ENCODE data around the gene ROCK2. TPM values are rescaled to one million over a fixed set of nuclear protein-coding genes. Genes with fewer than 3 reads are reported as not detected.

Gene ROCK2
- total RNA-seq, 1 donor from 2014 or later, result 20.0 TPM

DNA sequence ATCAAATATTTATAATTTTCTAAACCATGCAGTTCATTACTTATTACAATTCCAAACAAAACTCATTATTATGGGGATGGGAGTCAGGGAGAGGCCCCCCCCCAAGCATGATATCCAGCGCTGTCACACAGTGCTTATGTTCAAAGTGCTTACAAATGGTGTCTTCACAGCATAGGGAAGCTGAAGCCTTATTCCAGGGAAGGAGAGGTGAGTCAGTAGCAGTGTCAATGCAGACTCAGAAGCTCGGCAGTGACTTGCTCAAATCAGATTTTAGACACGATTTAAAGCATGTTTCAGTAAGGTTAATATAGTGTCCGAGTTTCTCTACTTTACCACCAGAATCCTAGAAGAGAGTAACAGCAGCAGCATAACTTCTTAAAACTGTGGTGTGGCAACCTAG lies 164.5 kb downstream of the ROCK2 start:
- H3K36me3 ChIP-seq (ENCODE audit: control insufficient read depth, insufficient read depth, low read length), result peaks cover 3% of the 10 kb centered on the region
- FAIRE-seq (no peak), DNase-seq (ENCODE audit: low read depth) (no peak)
- no peak overlapping the region for H3K4me3 ChIP-seq (ENCODE audit: low read depth, low read length)
- no peaks in the 10 kb centered on the region for H3K27me3 ChIP-seq (ENCODE audit: control insufficient read depth, insufficient read depth, low read length)
- TF ChIP-seq, protein P1, sequence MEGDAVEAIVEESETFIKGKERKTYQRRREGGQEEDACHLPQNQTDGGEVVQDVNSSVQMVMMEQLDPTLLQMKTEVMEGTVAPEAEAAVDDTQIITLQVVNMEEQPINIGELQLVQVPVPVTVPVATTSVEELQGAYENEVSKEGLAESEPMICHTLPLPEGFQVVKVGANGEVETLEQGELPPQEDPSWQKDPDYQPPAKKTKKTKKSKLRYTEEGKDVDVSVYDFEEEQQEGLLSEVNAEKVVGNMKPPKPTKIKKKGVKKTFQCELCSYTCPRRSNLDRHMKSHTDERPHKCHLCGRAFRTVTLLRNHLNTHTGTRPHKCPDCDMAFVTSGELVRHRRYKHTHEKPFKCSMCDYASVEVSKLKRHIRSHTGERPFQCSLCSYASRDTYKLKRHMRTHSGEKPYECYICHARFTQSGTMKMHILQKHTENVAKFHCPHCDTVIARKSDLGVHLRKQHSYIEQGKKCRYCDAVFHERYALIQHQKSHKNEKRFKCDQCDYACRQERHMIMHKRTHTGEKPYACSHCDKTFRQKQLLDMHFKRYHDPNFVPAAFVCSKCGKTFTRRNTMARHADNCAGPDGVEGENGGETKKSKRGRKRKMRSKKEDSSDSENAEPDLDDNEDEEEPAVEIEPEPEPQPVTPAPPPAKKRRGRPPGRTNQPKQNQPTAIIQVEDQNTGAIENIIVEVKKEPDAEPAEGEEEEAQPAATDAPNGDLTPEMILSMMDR (IDR thresholded peaks at IDR 0.05; ENCODE audit: insufficient read depth, low read length, severe bottlenecking), result no peak

DNA sequence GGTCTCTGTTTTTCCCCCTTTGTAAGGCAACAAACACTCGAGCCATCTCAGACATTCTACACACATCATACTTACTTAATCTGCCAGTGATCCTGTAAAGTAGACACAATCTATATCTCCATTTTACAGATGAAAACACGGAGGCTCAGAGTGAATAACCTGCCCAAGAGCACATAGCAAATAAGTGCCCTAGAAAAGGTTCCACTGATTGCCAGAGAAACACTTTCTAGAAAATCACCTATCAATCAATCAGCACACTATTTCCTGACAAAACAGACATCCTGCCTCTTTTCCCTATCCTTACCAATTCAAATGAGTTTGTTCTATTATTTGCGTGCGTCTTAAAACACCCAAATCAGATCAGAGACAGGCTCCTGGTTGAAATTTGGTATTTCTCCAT lies 165.2 kb downstream of the ROCK2 start:
- Histone ChIP-seq H3K36me3 (ENCODE audit: control insufficient read depth, insufficient read depth, low read length) (peaks cover 3% of the 10 kb centered on the region), H3K27me3 (ENCODE audit: control insufficient read depth, insufficient read depth, low read length) (no peaks in the 10 kb centered on the region), H3K4me3 (ENCODE audit: low read depth, low read length) (no peak overlapping the region)
- TF ChIP-seq, protein P1 (IDR thresholded peaks at IDR 0.05; ENCODE audit: insufficient read depth, low read length, severe bottlenecking), result no peak
- DNase-seq (ENCODE audit: low read depth) (no peak), FAIRE-seq (no peak)

DNA sequence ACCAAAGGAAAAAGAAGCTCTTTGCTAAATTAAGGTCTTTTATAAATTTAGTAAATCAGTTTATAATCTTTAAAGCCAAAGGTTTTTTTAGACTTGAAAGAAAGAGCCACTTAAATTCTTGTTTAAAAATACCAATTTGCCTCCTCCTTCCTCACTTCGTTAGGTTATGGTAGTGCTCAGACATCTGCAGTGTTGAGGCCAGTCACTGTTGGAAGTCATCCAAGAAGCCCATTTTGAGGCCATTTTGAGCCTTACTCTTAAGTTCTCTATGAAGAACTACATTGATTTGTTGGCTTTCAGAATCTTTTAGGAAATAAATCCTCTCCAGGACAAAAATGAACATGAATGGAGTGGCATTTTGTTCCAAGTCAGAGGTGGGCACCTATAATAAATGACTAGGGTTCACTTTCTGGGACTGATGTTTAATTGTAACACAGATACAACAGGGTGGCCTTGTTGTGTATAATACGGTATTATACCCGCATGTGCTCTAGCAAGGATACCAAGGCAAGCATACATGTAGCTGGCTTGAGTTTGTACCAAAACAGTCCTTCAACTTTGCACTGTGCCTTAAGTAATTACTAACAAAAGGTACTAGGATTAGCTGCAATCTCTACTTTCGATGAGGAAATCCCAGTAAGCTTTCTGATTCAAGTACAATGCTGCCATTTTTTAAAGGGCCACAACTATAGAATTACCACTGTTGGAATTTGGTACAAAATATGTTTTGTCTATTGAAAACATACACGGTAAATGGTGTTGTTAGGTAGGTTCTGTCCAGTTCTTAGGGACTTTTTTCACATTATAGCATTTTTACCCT lies 166.4 kb downstream of the ROCK2 start:
- TF ChIP-seq, protein P1 (IDR thresholded peaks at IDR 0.05; ENCODE audit: insufficient read depth, low read length, severe bottlenecking), result no peak
- FAIRE-seq, result no peak
- DNase-seq (ENCODE audit: low read depth), result no peak
- H3K36me3 ChIP-seq (ENCODE audit: control insufficient read depth, insufficient read depth, low read length), result peaks cover 3% of the 10 kb centered on the region
- H3K4me3 ChIP-seq (ENCODE audit: low read depth, low read length), result no peak overlapping the region
- no peaks in the 10 kb centered on the region for H3K27me3 ChIP-seq (ENCODE audit: control insufficient read depth, insufficient read depth, low read length)

DNA sequence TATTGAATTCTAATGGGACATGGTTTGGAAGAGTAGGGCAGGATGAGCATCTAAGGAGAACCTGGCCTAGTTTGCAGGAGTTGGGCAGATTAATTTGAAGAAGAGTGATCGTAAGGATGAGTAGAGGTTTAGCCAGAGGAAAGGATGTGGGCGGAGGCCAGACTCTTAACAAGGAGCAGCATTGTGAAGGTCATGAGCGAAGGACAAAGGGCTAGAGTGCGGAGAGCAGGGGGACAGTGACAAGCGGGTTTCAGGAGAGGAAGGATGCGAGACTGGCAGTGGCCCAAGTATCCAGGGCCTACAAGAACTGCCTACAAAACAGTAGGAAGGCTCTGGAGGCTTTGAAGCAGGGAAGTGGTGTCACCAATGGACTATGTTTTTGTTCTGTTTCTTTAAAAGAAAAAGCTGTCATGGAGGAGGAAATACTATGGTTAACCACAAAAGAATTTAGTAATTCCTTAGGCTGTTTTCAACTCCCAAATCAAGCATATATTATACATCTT lies 169.1 kb downstream of the ROCK2 start:
- FAIRE-seq, result no peak
- Histone ChIP-seq H3K27me3 (ENCODE audit: control insufficient read depth, insufficient read depth, low read length) (no peaks in the 10 kb centered on the region), H3K4me3 (ENCODE audit: low read depth, low read length) (no peak overlapping the region), H3K36me3 (ENCODE audit: control insufficient read depth, insufficient read depth, low read length) (peaks cover 3% of the 10 kb centered on the region)
- no peak for DNase-seq (ENCODE audit: low read depth)
- TF ChIP-seq, protein P1 (IDR thresholded peaks at IDR 0.05; ENCODE audit: insufficient read depth, low read length, severe bottlenecking), result no peak

DNA sequence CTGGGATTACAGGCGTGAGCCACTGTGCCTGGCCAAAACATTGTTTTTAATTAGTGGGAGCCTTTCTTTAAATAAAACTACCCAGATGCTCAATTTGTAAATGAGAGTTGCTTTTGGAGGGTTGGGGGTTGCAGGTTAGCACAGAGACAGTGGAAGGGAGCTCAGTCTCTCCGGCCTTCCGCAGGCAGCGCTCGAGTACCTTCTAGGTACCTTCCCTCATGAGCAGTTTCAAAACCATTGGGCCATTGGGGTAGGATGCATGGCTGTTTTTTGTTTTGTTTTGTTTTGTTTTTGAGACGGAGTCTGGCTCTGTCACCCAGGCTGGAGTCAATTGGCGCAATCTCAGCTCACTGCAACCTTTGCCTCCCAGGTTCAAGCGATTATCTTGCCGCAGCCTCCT lies 170.2 kb downstream of the ROCK2 start:
- peaks cover 3% of the 10 kb centered on the region for H3K36me3 ChIP-seq (ENCODE audit: control insufficient read depth, insufficient read depth, low read length)
- H3K27me3 ChIP-seq (ENCODE audit: control insufficient read depth, insufficient read depth, low read length), result no peaks in the 10 kb centered on the region
- H3K4me3 ChIP-seq (ENCODE audit: low read depth, low read length), result no peak overlapping the region
- TF ChIP-seq, protein P1 (IDR thresholded peaks at IDR 0.05; ENCODE audit: insufficient read depth, low read length, severe bottlenecking), result no peak
- no peak for FAIRE-seq
- DNase-seq (ENCODE audit: low read depth), result no peak

All from bronchial epithelial cell (primary cell).